HL-60/S4 (cell line): Measurements from ENCODE around the gene BCAS3.

ENCODE experiments used
- in situ Hi-C: fragments of 300-500 bp; cut with MboI; formaldehyde crosslinking; loops from 2 replicates; pipeline ENCODE4 v1.14.3; 2022; ENCODE audit warnings: low sequenced_read_pairs

BCAS3 gene

GRCh38 chr17:61366076-61366714, 688.5 kb downstream of the BCAS3 start:
- in situ Hi-C loops, result no loop called here

- in situ Hi-C loops, result no loop called here
Measured at GRCh38 chr17:61366715-61367413, 689.2 kb downstream of the BCAS3 start.

GRCh38 chr17:61368049-61368831, 690.6 kb downstream of the BCAS3 start:
- in situ Hi-C loops, result no loop called here

- in situ Hi-C loops, result no loop called here
Measured at GRCh38 chr17:61368832-61369450, 691.3 kb downstream of the BCAS3 start.

GRCh38 chr17:61369751-61370150, 692.1 kb downstream of the BCAS3 start:
- in situ Hi-C loops, result no loop called here

GRCh38 chr17:61371179-61371578, 693.5 kb downstream of the BCAS3 start:
- in situ Hi-C loops, result no loop called here

- in situ Hi-C loops, result no loop called here
Measured at GRCh38 chr17:61371606-61372005, 694.0 kb downstream of the BCAS3 start.

- in situ Hi-C loops, result no loop called here
Measured at GRCh38 chr17:61372436-61372835, 694.8 kb downstream of the BCAS3 start.

GRCh38 chr17:61376931-61377838, 699.5 kb downstream of the BCAS3 start:
- in situ Hi-C loops, result no loop called here

- in situ Hi-C loops, result no loop called here
Measured at GRCh38 chr17:61378658-61379456, 701.2 kb downstream of the BCAS3 start.

- in situ Hi-C loops, result no loop called here
Measured at GRCh38 chr17:61379457-61380216, 702.0 kb downstream of the BCAS3 start.

- in situ Hi-C loops, result no loop called here
Measured at GRCh38 chr17:61380217-61380835, 702.7 kb downstream of the BCAS3 start.

- in situ Hi-C loops, result no loop called here
Measured at GRCh38 chr17:61380836-61381525, 703.3 kb downstream of the BCAS3 start.

- in situ Hi-C loops, result no loop called here
Measured at GRCh38 chr17:61381537-61381936, 703.9 kb downstream of the BCAS3 start.

GRCh38 chr17:61382796-61383688, 705.4 kb downstream of the BCAS3 start:
- in situ Hi-C loops, result no loop called here

GRCh38 chr17:61383689-61384201, 706.1 kb downstream of the BCAS3 start:
- in situ Hi-C loops, result no loop called here

GRCh38 chr17:61384354-61384691, 706.7 kb downstream of the BCAS3 start:
- in situ Hi-C loops, result no loop called here
